ENCODE measurements around the gene DPP6. TPM values are rescaled to one million over a fixed set of nuclear protein-coding genes. Genes with fewer than 3 reads are reported as not detected.

DPP6 gene
- total RNA-seq, 4 donors from 2014 or later = 0.38 TPM; not detected in 2

- TF ChIP-seq POLR2A (IDR thresholded peaks at IDR 0.05) (no peak), CTCF (IDR thresholded peaks at IDR 0.05) (no peak)
- Histone ChIP-seq H3K9me3 (no peaks in the 10 kb centered on the region), H3K27ac (no peak overlapping the region), H3K27me3 (peaks cover 0 to 23% (median 0%) of the 10 kb centered on the region in 4 donors), H3K4me1 (peaks cover 0 to 5% (median 0%) of the 10 kb centered on the region in 3 donors), H3K36me3 (no peaks in the 10 kb centered on the region), H3K4me3 (no peak overlapping the region)
- no peak for DNase-seq
- intact Hi-C loops (cut with DNase I) = no loop called here
- WGBS, 2 donors = 79 to 88% methylated on average over 3 to 4 of the region's 4 CpGs
These were observed 739.4 kb downstream of the DPP6 start for GRCh38 chr7:154791611-154792010.

GRCh38 chr7:154792436-154793055, 740.3 kb downstream of the DPP6 start:
- 75 to 78% methylated on average over 5 to 7 of the region's 7 CpGs for WGBS, 2 donors
- no peaks in the 10 kb centered on the region for H3K9me3 ChIP-seq
- no peak overlapping the region for H3K4me3 ChIP-seq
- H3K36me3 ChIP-seq = no peaks in the 10 kb centered on the region
- TF ChIP-seq CTCF (IDR thresholded peaks at IDR 0.05) (no peak), POLR2A (IDR thresholded peaks at IDR 0.05) (no peak)
- peaks cover 0 to 5% (median 0%) of the 10 kb centered on the region in 3 donors for H3K4me1 ChIP-seq
- intact Hi-C loops (cut with DNase I) = no loop called here
- H3K27me3 ChIP-seq = peaks cover 0 to 23% (median 0%) of the 10 kb centered on the region in 4 donors
- no peak for DNase-seq
- no peak overlapping the region for H3K27ac ChIP-seq

GRCh38 chr7:154794147-154794780, 742.1 kb downstream of the DPP6 start:
- Histone ChIP-seq H3K4me1 (peaks cover 0 to 5% (median 0%) of the 10 kb centered on the region in 3 donors), H3K36me3 (no peaks in the 10 kb centered on the region), H3K4me3 (no peak overlapping the region), H3K9me3 (no peaks in the 10 kb centered on the region), H3K27ac (no peak overlapping the region), H3K27me3 (peaks cover 0 to 23% (median 0%) of the 10 kb centered on the region in 4 donors)
- DNase-seq = no peak
- 8 to 70% methylated on average over 2 to 5 of the region's 50 CpGs for WGBS, 2 donors
- intact Hi-C loops (cut with DNase I) = no loop called here
- TF ChIP-seq CTCF (IDR thresholded peaks at IDR 0.05) = peak in 1 of 6 experiments; percentile 45
- TF ChIP-seq POLR2A (IDR thresholded peaks at IDR 0.05) = no peak

- Histone ChIP-seq H3K27me3 (peaks cover 0 to 23% (median 0%) of the 10 kb centered on the region in 4 donors), H3K9me3 (no peaks in the 10 kb centered on the region), H3K4me3 (no peak overlapping the region), H3K4me1 (peaks cover 0 to 5% (median 0%) of the 10 kb centered on the region in 3 donors), H3K27ac (no peak overlapping the region), H3K36me3 (no peaks in the 10 kb centered on the region)
- intact Hi-C loops (cut with DNase I) = no loop called here
- no peak for TF ChIP-seq POLR2A (IDR thresholded peaks at IDR 0.05)
- no peak for TF ChIP-seq CTCF (IDR thresholded peaks at IDR 0.05)
- DNase-seq = no peak
- 51 to 61% methylated on average over 3 to 4 of the region's 4 CpGs for WGBS, 2 donors
These were observed 742.8 kb downstream of the DPP6 start for GRCh38 chr7:154795014-154795413.

- no peaks in the 10 kb centered on the region for H3K36me3 ChIP-seq
- H3K4me1 ChIP-seq = peaks cover 0 to 5% (median 0%) of the 10 kb centered on the region in 3 donors
- DNase-seq = no peak
- no peaks in the 10 kb centered on the region for H3K9me3 ChIP-seq
- WGBS, 2 donors = 67 to 86% methylated on average over 4 to 10 of the region's 13 CpGs
- intact Hi-C loops (cut with DNase I) = no loop called here
- no peak for TF ChIP-seq CTCF (IDR thresholded peaks at IDR 0.05)
- TF ChIP-seq POLR2A (IDR thresholded peaks at IDR 0.05) = no peak
- H3K27me3 ChIP-seq = peaks cover 0 to 23% (median 0%) of the 10 kb centered on the region in 4 donors
- no peak overlapping the region for H3K4me3 ChIP-seq
- no peak overlapping the region for H3K27ac ChIP-seq
These were observed 743.2 kb downstream of the DPP6 start for GRCh38 chr7:154795437-154795836.
